ENCODE data around the gene FBXL13. TPM values are rescaled to one million over a fixed set of nuclear protein-coding genes. Genes with fewer than 3 reads are reported as not detected.

The FBXL13 gene
- total RNA-seq, 1 donor, result 1.3 TPM

DNA sequence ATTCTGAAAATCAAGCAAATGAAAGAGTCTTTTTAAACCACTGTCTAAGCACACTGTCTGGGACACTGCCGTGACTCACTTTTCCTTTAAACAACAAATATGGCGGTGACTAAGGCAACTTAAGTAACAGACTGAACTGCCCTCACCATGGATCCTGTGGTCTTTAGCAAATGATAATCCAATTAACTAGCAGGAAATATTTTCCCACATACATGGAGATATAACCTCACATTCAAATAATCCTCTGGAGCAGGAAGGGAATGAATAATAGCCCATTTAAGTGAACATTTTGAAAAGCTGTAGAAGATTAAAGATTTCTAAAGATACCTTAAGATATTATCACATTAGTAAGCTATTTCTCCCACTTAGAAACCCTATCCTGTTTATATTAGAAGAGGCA lies 202.1 kb downstream of the FBXL13 start:
- no peak for DNase-seq (ENCODE audit: low read depth in 2 of 3, low spot score in 2 of 3)

DNA sequence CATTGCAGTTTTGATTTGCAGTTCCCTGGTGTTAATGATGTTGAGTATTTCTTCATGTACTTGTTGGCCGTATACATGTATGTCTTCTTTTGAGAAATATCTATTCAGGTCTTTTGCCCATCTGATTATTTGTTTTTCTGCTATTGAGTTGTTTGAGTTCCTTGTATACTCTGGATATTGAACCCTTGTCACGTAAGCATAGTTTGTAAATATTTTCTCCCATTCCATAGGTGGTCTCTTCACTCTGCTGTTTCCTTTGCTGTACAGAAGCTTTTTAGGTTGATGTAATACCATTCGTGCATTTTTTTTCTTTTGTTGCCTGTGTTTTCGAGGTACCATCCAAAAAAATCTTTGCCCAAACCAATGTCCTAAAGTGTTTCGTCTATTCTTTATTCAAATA lies 205.4 kb downstream of the FBXL13 start:
- DNase-seq (ENCODE audit: low read depth in 2 of 3, low spot score in 2 of 3), result no peak

GRCh38 chr7:102866535-102867215 lies 207.9 kb downstream of the FBXL13 start:
- no peak for DNase-seq (ENCODE audit: low read depth in 2 of 3, low spot score in 2 of 3)

GRCh38 chr7:102864958-102865357 lies 209.6 kb downstream of the FBXL13 start:
- no peak for DNase-seq (ENCODE audit: low read depth in 2 of 3, low spot score in 2 of 3)

- DNase-seq (ENCODE audit: low read depth in 2 of 3, low spot score in 2 of 3), result no peak
Observed at GRCh38 chr7:102860351-102860811, 214.2 kb downstream of the FBXL13 start.

- DNase-seq (ENCODE audit: low read depth in 2 of 3, low spot score in 2 of 3), result no peak
Observed at GRCh38 chr7:102859799-102860125, 214.8 kb downstream of the FBXL13 start.

DNA sequence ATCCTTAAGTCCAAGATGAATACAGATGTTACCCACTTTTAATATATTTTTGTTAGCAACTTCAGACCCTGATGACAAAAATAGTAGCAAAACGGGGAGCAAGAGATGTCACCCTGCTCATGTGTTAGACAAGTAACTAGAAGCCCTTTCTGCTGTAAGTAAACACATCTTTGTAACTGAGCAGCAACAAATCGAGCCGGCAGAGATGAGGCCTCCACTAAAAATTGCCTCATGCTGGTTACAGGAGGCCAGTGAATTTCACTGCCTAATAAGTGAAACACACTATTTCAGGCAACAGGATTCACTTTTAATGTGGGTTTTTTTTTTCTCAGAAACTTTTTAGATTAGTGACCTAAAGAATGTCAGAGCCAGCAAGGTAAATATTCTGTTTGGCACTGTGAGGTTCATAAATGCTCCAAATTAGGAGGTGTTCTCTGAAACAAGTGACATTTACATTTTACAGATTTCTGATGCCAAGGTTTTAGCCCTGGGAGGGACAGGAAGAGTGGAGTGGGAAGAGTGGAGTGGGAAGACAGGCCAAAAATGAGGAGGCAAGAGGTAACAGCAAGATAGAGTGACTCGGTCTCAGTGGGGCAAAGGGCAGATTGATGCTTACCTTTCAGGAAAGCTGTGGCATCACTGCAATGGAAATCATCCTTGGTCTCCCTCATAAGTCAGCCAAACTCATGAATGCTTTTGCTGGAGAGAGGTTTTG lies 215.4 kb downstream of the FBXL13 start:
- DNase-seq (ENCODE audit: low read depth in 2 of 3, low spot score in 2 of 3), result no peak

DNA sequence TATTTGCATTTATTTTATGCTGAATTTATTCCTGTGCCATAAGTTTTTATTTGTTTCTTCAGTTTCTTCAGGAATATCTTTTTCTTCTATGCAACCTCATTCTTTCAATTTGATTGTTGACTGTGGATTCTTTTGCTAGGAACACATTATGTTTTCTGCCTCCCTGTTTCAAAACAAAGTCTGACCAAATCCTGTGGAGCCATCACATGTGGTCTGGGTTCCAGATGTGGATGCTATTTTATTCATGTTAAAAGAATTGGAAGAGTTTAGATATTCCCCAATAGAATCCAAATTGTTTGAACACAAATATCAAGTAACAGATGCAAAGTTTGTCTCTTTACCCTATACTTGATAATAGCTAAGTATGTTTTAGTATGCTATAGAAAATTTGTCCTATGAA lies 218.6 kb downstream of the FBXL13 start:
- DNase-seq (ENCODE audit: low read depth in 2 of 3, low spot score in 2 of 3), result no peak

- no peak for DNase-seq (ENCODE audit: low read depth in 2 of 3, low spot score in 2 of 3)
Observed at GRCh38 chr7:102849538-102849937, 225.1 kb downstream of the FBXL13 start.

GRCh38 chr7:102849079-102849478 lies 225.5 kb downstream of the FBXL13 start:
- DNase-seq (ENCODE audit: low read depth in 2 of 3, low spot score in 2 of 3), result no peak

DNA sequence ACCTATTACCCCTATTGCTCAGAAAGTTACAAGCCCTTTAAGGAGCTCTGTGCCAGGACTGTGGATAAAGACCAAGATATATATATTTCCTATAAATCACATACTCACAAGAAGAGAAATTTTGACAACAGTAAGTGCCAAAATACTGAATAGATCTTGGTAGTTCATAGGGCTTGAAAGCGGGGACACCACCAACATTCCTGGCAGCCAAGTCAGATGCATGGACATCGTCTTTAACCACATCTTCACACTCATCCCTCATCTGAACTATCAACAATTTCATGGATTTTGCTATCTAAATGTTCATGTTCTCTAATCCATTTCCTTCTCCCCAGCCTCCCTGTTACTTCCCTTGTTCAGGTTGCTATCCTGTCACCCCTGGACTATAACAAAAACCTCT lies 229.2 kb downstream of the FBXL13 start:
- DNase-seq (ENCODE audit: low read depth in 2 of 3, low spot score in 2 of 3), result no peak

DNA sequence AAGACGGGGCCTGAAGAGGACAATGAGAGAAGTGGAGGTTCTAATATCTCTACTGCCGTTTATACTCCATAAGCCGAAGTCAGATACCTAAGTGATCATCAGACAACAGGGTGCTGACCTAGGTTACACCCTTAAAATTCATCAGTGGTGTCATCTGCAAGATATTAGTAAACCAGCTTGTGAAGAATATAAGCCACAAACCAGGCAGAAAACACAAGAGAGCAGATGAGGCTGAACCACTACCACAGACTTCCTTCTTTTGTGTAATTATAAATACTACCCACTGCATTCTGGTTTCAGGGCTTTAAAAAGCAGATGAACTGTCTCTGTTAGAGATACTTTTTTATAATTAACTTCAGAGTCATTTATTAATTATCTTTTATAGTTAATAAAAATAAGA lies 230.7 kb downstream of the FBXL13 start:
- peak in 1 of 3 donors; percentile 12 for DNase-seq (ENCODE audit: low read depth in 2 of 3, low spot score in 2 of 3)

- DNase-seq (ENCODE audit: low read depth in 2 of 3, low spot score in 2 of 3), result no peak
Observed at GRCh38 chr7:102842284-102842683, 232.3 kb downstream of the FBXL13 start.

- no peak for DNase-seq (ENCODE audit: low read depth in 2 of 3, low spot score in 2 of 3)
Observed at GRCh38 chr7:102841290-102841689, 233.3 kb downstream of the FBXL13 start.

GRCh38 chr7:102840404-102840803 lies 234.2 kb downstream of the FBXL13 start:
- DNase-seq (ENCODE audit: low read depth in 2 of 3, low spot score in 2 of 3), result no peak

GRCh38 chr7:102838572-102839101 lies 236.0 kb downstream of the FBXL13 start:
- DNase-seq (ENCODE audit: low read depth in 2 of 3, low spot score in 2 of 3), result peak in 1 of 3 donors; percentile 4

DNA sequence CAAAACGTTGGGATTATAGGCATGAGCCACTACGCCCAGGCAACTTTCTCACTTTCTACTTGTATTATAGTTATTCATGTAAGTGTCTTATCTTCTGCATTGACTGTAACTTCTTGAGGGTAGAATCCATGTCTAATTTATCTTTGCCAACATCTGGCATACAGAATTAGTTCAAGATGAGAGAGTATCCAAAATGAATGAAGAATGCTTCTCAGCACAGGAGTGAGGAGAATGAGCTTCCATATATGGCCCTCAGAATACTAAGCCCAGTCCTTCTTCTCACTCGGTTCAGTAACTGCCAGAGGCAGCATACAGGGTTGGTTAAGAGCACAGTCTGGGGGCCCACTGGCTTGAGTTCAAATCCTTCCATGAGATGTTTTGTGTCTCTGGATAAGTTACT lies 236.8 kb downstream of the FBXL13 start:
- DNase-seq (ENCODE audit: low read depth in 2 of 3, low spot score in 2 of 3), result no peak

DNA sequence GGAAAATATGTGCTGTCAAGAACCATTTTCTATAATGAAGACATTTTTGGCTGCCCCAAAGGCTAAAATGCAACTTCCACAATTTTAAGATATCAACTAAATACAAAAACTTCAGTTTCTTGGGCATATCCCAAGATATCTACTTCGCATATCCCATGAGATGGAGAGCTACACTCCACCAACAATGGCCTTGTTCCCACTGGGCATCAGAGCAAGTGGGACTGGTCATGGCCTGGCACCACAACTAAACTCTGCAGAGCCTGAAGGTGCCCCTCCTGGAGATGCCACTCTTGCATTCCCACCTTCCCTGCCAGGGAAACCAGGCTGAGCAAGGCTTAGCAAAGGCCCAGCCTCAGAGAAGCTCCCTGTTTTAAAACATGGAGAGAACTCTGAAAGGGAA lies 237.6 kb downstream of the FBXL13 start:
- DNase-seq (ENCODE audit: low read depth in 2 of 3, low spot score in 2 of 3), result no peak

GRCh38 chr7:102836191-102836919 lies 238.2 kb downstream of the FBXL13 start:
- DNase-seq (ENCODE audit: low read depth in 2 of 3, low spot score in 2 of 3), result no peak

GRCh38 chr7:102834999-102835398 lies 239.6 kb downstream of the FBXL13 start:
- no peak for DNase-seq (ENCODE audit: low read depth in 2 of 3, low spot score in 2 of 3)

- no peak for DNase-seq (ENCODE audit: low read depth in 2 of 3, low spot score in 2 of 3)
Observed at GRCh38 chr7:102834466-102834865, 240.1 kb downstream of the FBXL13 start.

DNA sequence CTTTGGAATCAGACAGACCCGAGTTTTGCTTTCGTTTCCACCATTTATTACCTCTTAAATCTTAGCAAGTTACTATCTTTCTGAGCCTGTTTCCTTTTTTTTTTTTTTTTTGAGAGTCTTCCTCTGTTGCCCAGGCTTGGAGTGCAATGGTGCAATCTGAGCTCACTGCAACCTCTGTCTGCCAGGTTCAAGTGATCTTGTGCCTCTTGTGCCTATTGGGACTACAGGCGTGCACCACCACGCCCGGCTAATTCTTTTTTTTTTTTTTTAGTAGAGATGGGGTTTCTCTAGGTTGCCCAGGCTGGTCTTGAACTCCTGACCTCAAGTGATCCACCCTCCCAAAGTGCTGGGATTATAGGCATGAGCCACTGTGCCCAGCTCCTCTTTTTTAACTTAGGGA lies 241.3 kb downstream of the FBXL13 start:
- DNase-seq (ENCODE audit: low read depth in 2 of 3, low spot score in 2 of 3), result no peak

Data from hematopoietic multipotent progenitor cell (in vitro differentiated cells).